Stimulated activated naive B cell treated with anti-CD40 and anti-IgM and Interleukin-4, amounts not matched to agents 10 μg/mL and 1 μg/mL and 100 μg/mL, for 72 hours (primary cell): ENCODE results near the gene SPC24.

ENCODE experiments used
- ATAC-seq, 2 donors: fragments of 150-1000 bp; cut with Tn5 transposase; replicated peaks; 2 replicates each; pipeline ENCODE4 v1.10.0; 2021; ENCODE audit warnings: moderate library complexity in 1 of 2
- DNase-seq: peaks from one replicate; pipeline ENCODE4 v3.0.0; 2021
- H3K27ac Mint-ChIP-seq: one replicate; pipeline ENCODE4 v1.8.0; 2022; ENCODE audit warnings: mild to moderate bottlenecking, mixed read lengths
- H3K27me3 Mint-ChIP-seq, 2 donors: one replicate each; pipeline ENCODE4 v1.8.0; 2022; ENCODE audit warnings: mixed read lengths in 2 of 2
- H3K36me3 Mint-ChIP-seq, 2 donors: one replicate each; pipeline ENCODE4 v1.8.0; 2022; ENCODE audit warnings: mixed read lengths in 2 of 2, mild to moderate bottlenecking in 1 of 2
- H3K4me1 Mint-ChIP-seq, 2 donors: one replicate each; pipeline ENCODE4 v1.8.0; 2022; ENCODE audit warnings: mixed read lengths in 2 of 2, mild to moderate bottlenecking in 1 of 2
- H3K4me3 Mint-ChIP-seq, 2 donors: one replicate each; pipeline ENCODE4 v1.8.0; 2022; ENCODE audit warnings: mild to moderate bottlenecking in 2 of 2, mixed read lengths in 2 of 2, moderate library complexity in 1 of 2
- H3K9me3 Mint-ChIP-seq, 2 donors: one replicate each; pipeline ENCODE4 v1.8.0; 2022; ENCODE audit warnings: mixed read lengths in 2 of 2, mild to moderate bottlenecking in 1 of 2

SPC24 gene

DNA sequence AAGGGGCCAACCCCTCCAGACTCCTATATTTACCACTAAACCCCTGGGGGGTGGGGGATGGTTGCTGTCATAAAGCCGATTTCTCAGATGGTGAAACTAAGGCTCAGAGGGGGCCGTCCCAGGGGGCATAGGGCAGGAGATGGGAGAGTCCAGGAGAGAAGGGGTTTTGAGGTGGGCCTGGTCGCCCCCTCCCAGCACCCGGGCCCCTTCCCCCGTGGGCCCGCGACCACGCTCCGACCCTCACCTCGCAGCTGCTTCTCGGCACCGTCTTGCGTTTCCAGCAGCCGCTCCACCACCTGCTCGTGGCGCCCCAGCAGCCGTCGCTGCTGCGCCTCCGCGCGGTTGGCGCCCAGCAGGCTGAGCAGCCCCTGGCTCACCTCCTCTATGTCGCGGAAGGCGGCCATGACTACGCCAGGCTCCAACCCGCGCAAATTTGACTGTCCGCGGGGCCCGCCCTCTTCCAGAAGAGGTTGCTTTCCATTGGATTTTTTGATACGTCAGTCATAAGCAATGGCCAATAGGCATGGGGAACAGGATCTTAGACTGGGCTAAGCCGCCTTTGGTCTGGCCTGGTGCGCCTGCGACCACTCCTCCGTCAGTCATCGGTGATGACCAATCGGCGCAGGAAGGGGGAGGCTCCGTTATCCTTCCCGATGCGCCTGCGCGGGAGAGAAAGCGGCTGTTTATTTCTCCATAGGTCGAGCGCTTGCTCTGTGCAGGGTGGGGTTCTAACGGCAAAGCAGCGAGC is at the start of gene SPC24:
Gene SPC24, minus strand, starts transcription at position 410 of the 748 bp plus-strand sequence. Its CDS starts 6 bp downstream, at position 404.
- DNase-seq (peak; percentile 95), ATAC-seq (peak; percentile 98 to 99)
- Mint-ChIP-seq H3K4me1 (peaks cover 4 to 16% of the 10 kb centered on the region in 2 donors), H3K9me3 (peaks cover 0 to 1% of the 10 kb centered on the region in 2 donors), H3K27me3 (peaks cover 6 to 7% of the 10 kb centered on the region in 2 donors), H3K4me3 (peak within 1 kb of the TSS; percentile 88 to 97), H3K36me3 (no peaks in the 10 kb centered on the region), H3K27ac (peak within 1 kb of the TSS; percentile 85)

DNA sequence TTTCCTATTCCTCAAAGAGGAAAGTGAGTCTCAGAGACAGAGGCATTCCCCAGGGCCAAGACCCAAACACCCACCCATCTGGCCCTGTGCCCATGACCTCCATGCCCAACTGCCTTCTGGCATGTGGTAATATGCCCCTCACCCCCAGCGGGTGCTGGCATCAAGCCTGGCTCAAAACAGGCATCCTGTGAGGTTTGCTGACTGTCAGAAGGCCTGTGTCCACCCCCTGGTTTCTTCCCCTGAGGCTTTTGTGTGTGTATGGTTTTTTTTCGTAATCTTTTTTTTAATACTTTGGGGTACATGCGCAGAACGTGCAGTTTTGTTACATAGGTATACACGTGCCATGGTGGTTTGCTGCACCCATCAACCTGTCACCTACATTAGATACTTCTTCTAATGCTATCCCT is 49.4 kb upstream of the SPC24 start:
- peak; percentile 46 for DNase-seq
- ATAC-seq, result peak; percentile 26 to 54
- Mint-ChIP-seq H3K4me1 (peaks cover 23 to 37% of the 10 kb centered on the region in 2 donors), H3K4me3 (no peak overlapping the region), H3K27me3 (peaks cover 23 to 26% of the 10 kb centered on the region in 2 donors), H3K27ac (peak overlapping the region; percentile 88), H3K36me3 (peaks cover 3 to 7% of the 10 kb centered on the region in 2 donors), H3K9me3 (peaks cover under 1% of the 10 kb centered on the region in 2 donors)

GRCh38 chr19:11204076-11204602 is 48.6 kb upstream of the SPC24 start:
- H3K9me3 Mint-ChIP-seq, result no peaks in the 10 kb centered on the region
- no peak for ATAC-seq

GRCh38 chr19:11203194-11204075 is 47.9 kb upstream of the SPC24 start:
- ATAC-seq (no peak), DNase-seq (peak; percentile 21)
- peaks cover 23 to 33% of the 10 kb centered on the region in 2 donors for H3K4me1 Mint-ChIP-seq
- peaks cover 23 to 26% of the 10 kb centered on the region in 2 donors for H3K27me3 Mint-ChIP-seq
- H3K4me3 Mint-ChIP-seq, result no peak overlapping the region
- H3K27ac Mint-ChIP-seq, result peak overlapping the region; percentile 67
- no peaks in the 10 kb centered on the region for H3K9me3 Mint-ChIP-seq
- no peaks in the 10 kb centered on the region for H3K36me3 Mint-ChIP-seq

More at GRCh38 chr19:11204076-11204602, 48.6 kb upstream of the SPC24 start:
- Mint-ChIP-seq H3K4me3 (no peak overlapping the region), H3K27ac (peak overlapping the region; percentile 67), H3K27me3 (peaks cover 23 to 26% of the 10 kb centered on the region in 2 donors), H3K36me3 (peaks cover 2% of the 10 kb centered on the region in 2 donors), H3K4me1 (peaks cover 23 to 35% of the 10 kb centered on the region in 2 donors)
- no peak for DNase-seq

DNA sequence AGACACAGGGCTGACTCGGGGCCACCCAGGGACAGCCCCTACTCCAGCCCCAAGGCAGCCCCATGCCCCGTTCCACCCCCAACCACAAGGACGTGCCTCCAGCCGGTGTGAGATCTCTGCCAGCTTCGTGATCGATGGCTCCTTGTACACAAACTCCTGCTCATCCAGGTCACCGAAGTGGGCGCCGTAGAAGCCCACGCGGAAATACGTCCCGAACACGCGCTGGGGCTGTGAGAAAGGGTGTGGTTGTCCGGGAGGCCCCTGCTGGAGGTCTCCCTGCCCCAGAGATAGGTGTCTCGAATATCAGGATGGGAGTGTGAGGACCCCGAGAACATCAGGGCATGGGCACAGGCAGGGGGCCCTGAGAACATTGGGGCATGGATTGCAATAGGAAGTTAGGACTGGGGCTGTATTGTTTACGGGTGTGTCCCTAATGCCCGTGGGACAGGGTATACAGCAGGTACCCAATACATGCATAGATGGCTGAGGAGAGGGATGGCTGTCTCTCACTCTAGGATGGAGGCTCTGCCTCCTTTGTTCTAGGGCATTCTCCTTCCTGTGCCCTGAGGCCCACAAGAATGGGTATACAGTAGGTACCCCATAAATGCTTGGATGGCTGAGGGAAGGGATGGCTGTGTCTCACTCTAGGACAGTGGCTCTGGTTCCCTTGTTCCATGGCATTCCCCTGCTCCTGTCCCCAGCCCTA is 47.1 kb upstream of the SPC24 start:
- H3K27me3 Mint-ChIP-seq, result peaks cover 23 to 26% of the 10 kb centered on the region in 2 donors
- H3K9me3 Mint-ChIP-seq, result no peaks in the 10 kb centered on the region
- DNase-seq (no peak), ATAC-seq (no peak)
- peaks cover 25 to 33% of the 10 kb centered on the region in 2 donors for H3K4me1 Mint-ChIP-seq
- H3K4me3 Mint-ChIP-seq, result no peak overlapping the region
- H3K36me3 Mint-ChIP-seq, result no peaks in the 10 kb centered on the region
- H3K27ac Mint-ChIP-seq, result no peak overlapping the region

DNA sequence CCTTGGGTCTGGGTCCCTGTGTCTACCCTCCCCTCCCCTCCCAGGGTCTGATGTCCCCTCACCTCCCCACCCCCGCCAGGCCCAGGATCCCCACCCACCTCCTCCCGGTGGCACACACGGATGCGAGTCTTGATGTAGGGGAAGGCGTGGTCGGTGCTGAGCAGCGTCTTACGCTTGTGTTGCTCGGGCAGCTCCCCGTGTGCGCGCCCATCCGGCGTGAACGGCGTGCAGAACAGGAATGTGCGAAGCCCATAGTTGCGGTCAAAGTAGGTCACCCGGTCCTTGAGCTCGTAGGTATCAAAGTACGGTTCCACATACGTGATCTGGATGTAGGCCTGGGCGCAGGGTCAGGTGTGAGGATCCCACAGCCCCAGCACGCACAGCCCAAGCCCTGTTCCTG is 46.2 kb upstream of the SPC24 start:
- H3K27me3 Mint-ChIP-seq, result peaks cover 26 to 28% of the 10 kb centered on the region in 2 donors
- H3K4me3 Mint-ChIP-seq, result no peak overlapping the region
- no peak for DNase-seq
- H3K36me3 Mint-ChIP-seq, result no peaks in the 10 kb centered on the region
- H3K4me1 Mint-ChIP-seq, result peaks cover 27 to 38% of the 10 kb centered on the region in 2 donors
- no peak for ATAC-seq
- no peak overlapping the region for H3K27ac Mint-ChIP-seq
- H3K9me3 Mint-ChIP-seq, result no peaks in the 10 kb centered on the region

DNA sequence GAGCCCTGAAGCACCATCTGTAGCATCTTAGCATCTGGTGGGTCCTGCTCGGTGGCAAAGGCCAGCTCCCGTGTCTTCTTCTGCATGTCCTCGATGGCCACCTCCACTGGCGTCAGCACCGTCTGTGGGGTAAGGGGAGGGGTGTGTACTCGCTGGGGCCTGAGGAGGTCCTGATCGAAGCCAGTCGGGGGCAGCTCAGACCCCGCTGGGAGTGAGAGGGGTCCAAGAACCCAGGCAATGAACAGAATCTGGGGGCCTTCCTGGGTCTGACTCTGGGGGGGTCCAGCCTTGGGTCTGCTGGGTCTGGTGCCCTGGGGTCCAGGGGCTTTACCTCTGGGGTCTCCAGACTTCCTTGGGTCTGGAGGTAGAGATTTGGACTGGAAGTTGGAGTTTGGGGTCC is 45.3 kb upstream of the SPC24 start:
- no peaks in the 10 kb centered on the region for H3K36me3 Mint-ChIP-seq
- H3K9me3 Mint-ChIP-seq, result no peaks in the 10 kb centered on the region
- DNase-seq (no peak), ATAC-seq (no peak)
- no peak overlapping the region for H3K4me3 Mint-ChIP-seq
- peaks cover 26 to 38% of the 10 kb centered on the region in 2 donors for H3K4me1 Mint-ChIP-seq
- H3K27ac Mint-ChIP-seq, result no peak overlapping the region
- H3K27me3 Mint-ChIP-seq, result peaks cover 34% of the 10 kb centered on the region in 2 donors

DNA sequence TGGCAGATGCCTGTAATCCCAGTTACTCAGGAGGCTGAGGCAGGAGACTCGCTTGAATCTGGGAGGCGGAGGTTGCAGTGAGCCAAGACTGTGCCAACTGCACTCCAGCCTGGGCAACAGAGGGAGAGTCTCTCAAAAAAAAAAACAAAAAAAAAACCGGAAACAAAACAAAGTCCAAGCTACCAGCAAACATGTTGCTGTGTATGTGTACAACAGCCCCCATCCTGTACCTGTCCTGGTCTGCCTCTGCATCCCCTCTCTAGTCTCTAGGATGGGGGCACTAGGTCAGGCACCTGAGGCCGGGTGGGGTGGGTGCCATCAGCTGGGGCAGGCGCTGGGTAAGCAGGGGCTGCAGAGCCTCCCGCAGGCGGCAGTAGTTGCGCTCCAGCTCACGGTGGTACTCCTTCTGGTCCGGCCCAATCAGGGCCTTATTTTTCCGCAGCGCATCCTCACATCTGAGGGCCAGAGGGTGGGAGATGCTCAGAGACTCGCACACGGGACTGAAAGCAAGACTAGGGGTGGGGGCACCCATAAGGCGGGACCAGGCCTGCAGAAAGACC is 44.5 kb upstream of the SPC24 start:
- Mint-ChIP-seq H3K4me1 (peaks cover 26 to 36% of the 10 kb centered on the region in 2 donors), H3K9me3 (no peaks in the 10 kb centered on the region), H3K36me3 (no peaks in the 10 kb centered on the region), H3K27me3 (peaks cover 39 to 42% of the 10 kb centered on the region in 2 donors), H3K4me3 (no peak overlapping the region), H3K27ac (no peak overlapping the region)
- no peak for ATAC-seq
- no peak for DNase-seq

DNA sequence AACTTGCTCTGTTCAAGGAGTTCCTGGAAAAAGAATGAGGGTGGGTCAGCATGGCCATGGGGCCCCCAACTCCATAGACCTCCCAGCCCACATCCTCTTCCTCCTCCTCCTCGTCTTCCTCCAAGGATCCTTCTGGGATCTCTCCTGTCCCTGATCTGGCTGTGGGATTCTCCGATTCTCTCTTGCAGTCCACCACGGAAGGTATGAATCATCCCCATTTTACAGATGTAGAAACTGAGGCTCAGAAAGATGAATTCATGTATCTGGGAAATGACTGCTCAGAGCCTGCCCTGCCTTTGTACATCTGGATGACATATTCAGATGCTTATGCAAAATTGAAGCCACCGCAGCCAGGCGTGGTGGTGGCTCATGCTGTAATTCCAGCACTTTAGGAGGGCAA is 43.9 kb upstream of the SPC24 start:
- H3K4me3 Mint-ChIP-seq, result no peak overlapping the region
- H3K27me3 Mint-ChIP-seq, result peaks cover 35 to 37% of the 10 kb centered on the region in 2 donors
- no peak overlapping the region for H3K27ac Mint-ChIP-seq
- no peaks in the 10 kb centered on the region for H3K36me3 Mint-ChIP-seq
- DNase-seq, result no peak
- H3K9me3 Mint-ChIP-seq, result no peaks in the 10 kb centered on the region
- peaks cover 23 to 34% of the 10 kb centered on the region in 2 donors for H3K4me1 Mint-ChIP-seq
- no peak for ATAC-seq

- H3K27me3 Mint-ChIP-seq, result peaks cover 33 to 35% of the 10 kb centered on the region in 2 donors
- H3K4me3 Mint-ChIP-seq, result no peak overlapping the region
- no peak for DNase-seq
- no peaks in the 10 kb centered on the region for H3K9me3 Mint-ChIP-seq
- peaks cover 23 to 27% of the 10 kb centered on the region in 2 donors for H3K4me1 Mint-ChIP-seq
- no peak for ATAC-seq
- no peaks in the 10 kb centered on the region for H3K36me3 Mint-ChIP-seq
- no peak overlapping the region for H3K27ac Mint-ChIP-seq
Measured at GRCh38 chr19:11198769-11199424, 43.3 kb upstream of the SPC24 start.

- no peaks in the 10 kb centered on the region for H3K9me3 Mint-ChIP-seq
- H3K4me3 Mint-ChIP-seq, result peak overlapping the region; percentile 50 to 69
- H3K36me3 Mint-ChIP-seq, result no peaks in the 10 kb centered on the region
- H3K27ac Mint-ChIP-seq, result no peak overlapping the region
- DNase-seq (no peak), ATAC-seq (no peak)
- peaks cover 25 to 28% of the 10 kb centered on the region in 2 donors for H3K27me3 Mint-ChIP-seq
- peaks cover 18 to 20% of the 10 kb centered on the region in 2 donors for H3K4me1 Mint-ChIP-seq
Measured at GRCh38 chr19:11198175-11198534, 42.6 kb upstream of the SPC24 start.

DNA sequence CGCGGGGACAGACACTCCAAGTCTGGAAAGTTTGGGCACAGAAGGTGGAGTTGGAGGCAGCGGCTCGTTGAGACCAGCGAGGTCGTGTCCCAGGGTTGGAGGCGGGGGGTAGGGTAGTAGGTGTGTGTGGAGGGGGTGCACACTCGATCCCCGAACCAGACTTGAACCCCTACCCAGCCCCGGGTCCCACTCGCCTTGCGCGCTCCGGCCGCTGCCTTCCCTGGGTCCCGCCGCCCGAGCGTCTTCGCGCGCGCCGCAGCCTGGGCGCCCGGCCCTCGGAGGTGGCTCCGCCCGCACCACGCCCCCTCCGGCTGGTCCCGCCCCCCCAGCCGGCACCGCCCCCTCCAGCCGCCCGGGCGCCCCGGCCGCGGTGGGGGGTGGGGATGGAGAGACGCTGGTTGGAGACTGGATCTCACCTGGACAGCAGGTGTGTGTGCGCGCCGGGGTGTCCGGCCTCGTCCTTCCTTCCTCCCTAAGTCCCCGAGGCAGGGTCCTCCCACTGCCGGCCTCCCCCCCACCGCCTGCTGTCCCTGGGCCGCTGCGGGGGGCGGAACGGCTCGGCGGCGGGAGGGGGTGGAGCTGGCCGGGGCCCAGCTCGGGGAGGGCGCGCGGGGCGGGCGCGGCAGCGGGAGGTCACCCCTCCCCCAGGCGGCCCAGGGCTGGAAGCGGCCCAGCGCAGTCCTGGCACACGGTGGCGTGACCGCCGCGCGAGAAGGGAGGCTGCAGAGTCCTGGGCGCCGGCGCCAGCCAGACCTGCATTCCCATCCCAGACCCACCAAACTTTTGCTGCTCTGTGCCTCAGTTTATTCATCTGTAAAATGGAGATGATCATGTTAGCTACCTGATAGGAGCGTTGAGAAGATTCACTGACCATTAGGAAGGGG is 42.0 kb upstream of the SPC24 start, which contains the start of gene KANK2:
Gene KANK2, minus strand, starts transcription at position 255 of the 884 bp plus-strand sequence. CDS start 3,034 bp downstream, outside the sequence.
- ATAC-seq (peak; percentile 92 to 93), DNase-seq (peak; percentile 63)
- Mint-ChIP-seq H3K4me1 (peaks cover 15 to 19% of the 10 kb centered on the region in 2 donors), H3K4me3 (peak within 1 kb of the TSS; percentile 69 to 82), H3K27me3 (peaks cover 19 to 25% of the 10 kb centered on the region in 2 donors), H3K36me3 (no peaks in the 10 kb centered on the region), H3K27ac (no peak within 1 kb of the TSS), H3K9me3 (no peaks in the 10 kb centered on the region)
